ENCODE results near the gene COX17.

Gene COX17

GRCh38 chr3:119652306-119653033, 24.7 kb downstream of the COX17 start:
- TF ChIP-seq CTCF (IDR thresholded peaks at IDR 0.05; ENCODE audit: low read depth, low read length): no peak
- no peak overlapping the region for H3K4me3 ChIP-seq (ENCODE audit: low read depth, low read length)

- no peak for TF ChIP-seq CTCF (IDR thresholded peaks at IDR 0.05; ENCODE audit: low read depth, low read length)
- H3K4me3 ChIP-seq (ENCODE audit: low read depth, low read length): no peak overlapping the region
Observed at GRCh38 chr3:119649761-119650160, 27.4 kb downstream of the COX17 start.

GRCh38 chr3:119647843-119648575, 29.2 kb downstream of the COX17 start:
- H3K4me3 ChIP-seq (ENCODE audit: low read depth, low read length): no peak overlapping the region
- TF ChIP-seq CTCF (IDR thresholded peaks at IDR 0.05; ENCODE audit: low read depth, low read length): no peak

GRCh38 chr3:119647171-119647570, 30.0 kb downstream of the COX17 start:
- no peak for TF ChIP-seq CTCF (IDR thresholded peaks at IDR 0.05; ENCODE audit: low read depth, low read length)
- no peak overlapping the region for H3K4me3 ChIP-seq (ENCODE audit: low read depth, low read length)

GRCh38 chr3:119645813-119646212, 31.4 kb downstream of the COX17 start:
- TF ChIP-seq CTCF (IDR thresholded peaks at IDR 0.05; ENCODE audit: low read depth, low read length): no peak
- no peak overlapping the region for H3K4me3 ChIP-seq (ENCODE audit: low read depth, low read length)

- no peak for TF ChIP-seq CTCF (IDR thresholded peaks at IDR 0.05; ENCODE audit: low read depth, low read length)
Observed at GRCh38 chr3:119644481-119644880, 32.7 kb downstream of the COX17 start.

GRCh38 chr3:119643528-119643927, 33.7 kb downstream of the COX17 start:
- no peak overlapping the region for H3K4me3 ChIP-seq (ENCODE audit: low read depth, low read length)
- TF ChIP-seq CTCF (IDR thresholded peaks at IDR 0.05; ENCODE audit: low read depth, low read length): no peak

More at GRCh38 chr3:119644481-119644880, 32.7 kb downstream of the COX17 start:
- H3K4me3 ChIP-seq (ENCODE audit: low read depth, low read length): no peak overlapping the region
